Naive thymus-derived CD4-positive, alpha-beta T cell (primary cell): Measurements from ENCODE around the gene ANKHD1. TPM values are rescaled to one million over a fixed set of nuclear protein-coding genes. Genes with fewer than 3 reads are reported as not detected.
"Not testable (repeated sequence)": the region's sequence is repeated elsewhere in the genome, so short reads cannot be mapped to it uniquely, and the experiment has no call there.

ENCODE experiments used
- ATAC-seq: fragments of 150-1000 bp; cut with Tn5 transposase; 2 replicates; pipeline ENCODE4 v1.10.0; 2021; ENCODE audit warnings: mild to moderate bottlenecking, moderate library complexity
- CTCF ChIA-PET: fragments of 350-600 bp; sonication (Branson Sonifier 250); formaldehyde crosslinking; loops from one replicate; lab custom pipeline; 2021; ENCODE audit warnings: antibody characterized with exemption; lab: Charles Lee
- POLR2A ChIA-PET: fragments of 350-600 bp; sonication (Branson Sonifier 250); formaldehyde crosslinking; loops from one replicate; lab custom pipeline; 2021; ENCODE audit warnings: antibody characterized with exemption, inconsistent platforms; lab: Charles Lee
- DNase-seq, 9 donors: peaks; one replicate each; pipeline versions ENCODE4 v3.0.0 to v3.0.0-alpha.2; 2020 to 2022; ENCODE audit warnings: mixed read lengths in 1 of 9
- H3K27ac ChIP-seq: one replicate; pipeline ENCODE4 v1.7.0; 2013; ENCODE audit warnings: mild to moderate bottlenecking, low read depth, low read length, moderate library complexity
- H3K27me3 ChIP-seq, 2 donors: one replicate each; pipeline ENCODE4 v1.7.0; 2013; ENCODE audit warnings: low read length in 2 of 2, mild to moderate bottlenecking in 2 of 2, moderate library complexity in 2 of 2; ENCODE audit not compliant: control insufficient read depth in 2 of 2, insufficient read depth in 2 of 2
- H3K36me3 ChIP-seq, 3 experiments: 1 replicate in 2 of 3; 2 replicates in 1 of 3; pipeline ENCODE4 v1.7.0; 2013; ENCODE audit warnings: low read length in 3 of 3, mild to moderate bottlenecking in 3 of 3, moderate library complexity in 1 of 3; ENCODE audit not compliant: insufficient read depth in 3 of 3, control insufficient read depth in 2 of 3
- H3K4me1 ChIP-seq, 2 donors: one replicate each; pipeline ENCODE4 v1.7.0; 2013; ENCODE audit warnings: low read length in 2 of 2, mild to moderate bottlenecking in 2 of 2, moderate library complexity in 1 of 2; ENCODE audit not compliant: control insufficient read depth in 2 of 2, insufficient read depth in 2 of 2
- H3K4me3 ChIP-seq: 2 replicates; pipeline ENCODE4 v1.7.0; 2013; ENCODE audit warnings: mild to moderate bottlenecking, low read length
- H3K9me3 ChIP-seq, 3 experiments: 1 replicate in 2 of 3; 2 replicates in 1 of 3; pipeline ENCODE4 v1.7.0; 2013; ENCODE audit warnings: low read length in 3 of 3; ENCODE audit not compliant: control insufficient read depth in 2 of 3
- H3K27ac Mint-ChIP-seq, 9 donors: one replicate each; pipeline ENCODE4 v1.8.0; 2020 to 2022; ENCODE audit warnings: mixed read lengths in 9 of 9, mild to moderate bottlenecking in 8 of 9, moderate library complexity in 5 of 9, inconsistent platforms in 2 of 9
- H3K27me3 Mint-ChIP-seq, 5 donors: one replicate each; pipeline ENCODE4 v1.8.0; 2021 to 2022; ENCODE audit warnings: mixed read lengths in 5 of 5, mild to moderate bottlenecking in 1 of 5
- H3K36me3 Mint-ChIP-seq, 5 donors: one replicate each; pipeline ENCODE4 v1.8.0; 2020 to 2022; ENCODE audit warnings: mixed read lengths in 5 of 5, mild to moderate bottlenecking in 3 of 5, inconsistent platforms in 1 of 5
- H3K4me1 Mint-ChIP-seq, 7 donors: one replicate each; pipeline ENCODE4 v1.8.0; 2020 to 2022; ENCODE audit warnings: mixed read lengths in 7 of 7, mild to moderate bottlenecking in 3 of 7, inconsistent platforms in 1 of 7
- H3K4me3 Mint-ChIP-seq, 10 donors: one replicate each; pipeline ENCODE4 v1.8.0; 2020 to 2022; ENCODE audit warnings: mild to moderate bottlenecking in 10 of 10, mixed read lengths in 10 of 10, moderate library complexity in 6 of 10, inconsistent platforms in 2 of 10
- H3K9me3 Mint-ChIP-seq, 11 donors: one replicate each; pipeline ENCODE4 v1.8.0; 2020 to 2022; ENCODE audit warnings: mixed read lengths in 11 of 11, mild to moderate bottlenecking in 4 of 11, inconsistent platforms in 1 of 11, moderate library complexity in 1 of 11
- intact Hi-C, 2 donors: fragments of 100-400 bp; cut with micrococcal nuclease; formaldehyde crosslinking; loops; one replicate each; pipeline ENCODE4 v1.15.1; 2023
- polyA plus RNA-seq, 2 donors: library from polyadenylated mRNA; unstranded; fragments of 300-500 nt; fragmentation: Illumina TruSeq; gene quantifications; one replicate each; pipeline ENCODE4 v1.2.3, GENCODE V29; 2021
- total RNA-seq, 6 experiments: library from RNA in 5 of 6; stranded (reverse) in 5 of 6; gene quantifications; 1 replicate in 5 of 6; 2 replicates in 1 of 6; pipeline ENCODE4 v1.2.3 and lab custom pipeline; 2021 to 2026

ANKHD1 gene
- total and polyA plus RNA-seq, 7 experiments from 2014 or later: 63.1 to 240 (median 203) TPM

GRCh38 chr5:140457368-140457767 is 55.7 kb downstream of the ANKHD1 start:
- intact Hi-C loops, H3K9me3 ChIP-seq, H3K27me3 Mint-ChIP-seq, DNase-seq, CTCF ChIA-PET, ATAC-seq, H3K27ac ChIP-seq, POLR2A ChIA-PET, H3K27me3 ChIP-seq, H3K4me1 Mint-ChIP-seq, H3K4me3 ChIP-seq, H3K27ac Mint-ChIP-seq, H3K4me1 ChIP-seq, H3K4me3 Mint-ChIP-seq: not testable (repeated sequence)
- H3K36me3 ChIP-seq: peaks cover 0 to 20% (median 7%) of the 10 kb centered on the region in 3 experiments
- Mint-ChIP-seq H3K36me3 (peaks cover 8 to 55% (median 35%) of the 10 kb centered on the region in 5 donors), H3K9me3 (peaks cover 0 to 21% (median 0%) of the 10 kb centered on the region in 11 donors)

GRCh38 chr5:140466981-140467742 is 65.5 kb downstream of the ANKHD1 start:
- H3K9me3 Mint-ChIP-seq: no peaks in the 10 kb centered on the region
- H3K27ac Mint-ChIP-seq: peak overlapping the region in 2 of 9 donors; percentile 30 to 49
- ATAC-seq (no peak), DNase-seq (no peak)
- intact Hi-C loops: loop anchor here in 1 of 2 donors (5.0 to 10.0 kb wide), 2 partner anchors 35 to 258 kb away; no protein-coding TSS in a partner anchor
- Histone ChIP-seq H3K4me1 (no peaks in the 10 kb centered on the region), H3K9me3 (no peaks in the 10 kb centered on the region), H3K27me3 (no peaks in the 10 kb centered on the region), H3K36me3 (peaks cover 3 to 26% (median 4%) of the 10 kb centered on the region in 3 experiments), H3K4me3 (no peak overlapping the region), H3K27ac (no peak overlapping the region)
- peaks cover 0 to 23% (median 19%) of the 10 kb centered on the region in 5 donors for H3K36me3 Mint-ChIP-seq
- ChIA-PET POLR2A (no interaction called here), CTCF (no interaction called here)
- H3K4me3 Mint-ChIP-seq: no peak overlapping the region
- peaks cover 0 to 12% (median 3%) of the 10 kb centered on the region in 7 donors for H3K4me1 Mint-ChIP-seq
- H3K27me3 Mint-ChIP-seq: no peaks in the 10 kb centered on the region

DNA sequence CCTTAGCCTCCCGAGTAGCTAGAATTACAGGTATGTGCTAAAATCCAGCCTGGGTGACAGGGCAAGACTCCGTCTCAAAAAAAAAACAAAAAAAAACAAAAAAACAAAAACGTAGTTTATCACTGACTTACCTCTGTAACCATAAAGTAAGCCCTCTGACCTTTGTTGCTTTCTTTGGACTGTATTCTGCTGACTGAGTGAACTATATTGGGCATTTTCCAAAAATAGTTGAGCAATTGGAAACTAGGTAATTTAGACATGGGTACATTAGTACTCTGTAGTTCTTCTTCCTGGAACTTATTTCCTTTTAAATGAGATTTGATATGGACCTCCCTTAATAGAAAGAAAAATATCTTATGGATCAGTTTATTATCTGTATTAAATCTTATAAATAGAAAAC is 66.6 kb downstream of the ANKHD1 start:
- H3K4me3 ChIP-seq: no peak overlapping the region
- Mint-ChIP-seq H3K27me3 (no peaks in the 10 kb centered on the region), H3K4me3 (no peak overlapping the region), H3K36me3 (peaks cover 0 to 22% (median 19%) of the 10 kb centered on the region in 5 donors), H3K9me3 (no peaks in the 10 kb centered on the region), H3K27ac (peak overlapping the region in 2 of 9 donors; percentile 12 to 49), H3K4me1 (peaks cover 0 to 12% (median 3%) of the 10 kb centered on the region in 7 donors)
- intact Hi-C loops: loop anchor here in 1 of 2 donors (5.0 to 10.0 kb wide), 2 partner anchors 34 to 257 kb away; no protein-coding TSS in a partner anchor
- ChIA-PET POLR2A (no interaction called here), CTCF (no interaction called here)
- H3K27ac ChIP-seq: no peak overlapping the region
- no peaks in the 10 kb centered on the region for H3K27me3 ChIP-seq
- H3K9me3 ChIP-seq: no peaks in the 10 kb centered on the region
- ATAC-seq: no peak
- peaks cover 4 to 23% (median 7%) of the 10 kb centered on the region in 3 experiments for H3K36me3 ChIP-seq
- no peak for DNase-seq
- H3K4me1 ChIP-seq: no peaks in the 10 kb centered on the region

DNA sequence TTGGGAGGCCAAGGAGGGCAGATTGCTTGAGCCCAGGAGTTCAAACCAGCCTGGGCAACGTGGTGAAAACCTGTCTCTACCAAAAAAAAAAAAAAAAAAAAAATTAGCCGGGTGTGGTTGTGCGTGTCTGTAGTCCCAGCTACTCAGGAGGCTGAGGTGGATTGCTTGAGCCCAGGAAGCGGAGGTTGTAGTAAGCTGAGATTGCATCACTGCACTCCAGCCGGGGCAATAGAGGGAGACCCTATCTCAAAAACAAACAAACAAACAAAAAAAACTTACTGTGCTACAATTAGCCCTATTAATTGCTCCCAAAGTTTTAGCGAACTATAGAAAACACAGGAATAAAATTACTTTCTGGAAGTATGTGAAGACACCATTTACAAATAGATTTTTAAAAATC is 67.6 kb downstream of the ANKHD1 start:
- Mint-ChIP-seq H3K4me1 (peaks cover 0 to 12% (median 3%) of the 10 kb centered on the region in 7 donors), H3K27ac (peak overlapping the region in 2 of 9 donors; percentile 12 to 82), H3K27me3 (no peaks in the 10 kb centered on the region), H3K4me3 (no peak overlapping the region), H3K36me3 (peaks cover 0 to 28% (median 22%) of the 10 kb centered on the region in 5 donors), H3K9me3 (no peaks in the 10 kb centered on the region)
- H3K36me3 ChIP-seq: peaks cover 4 to 26% (median 7%) of the 10 kb centered on the region in 3 experiments
- no peak for ATAC-seq
- DNase-seq: no peak
- no peak overlapping the region for H3K27ac ChIP-seq
- no peak overlapping the region for H3K4me3 ChIP-seq
- no peaks in the 10 kb centered on the region for H3K9me3 ChIP-seq
- POLR2A ChIA-PET: no interaction called here
- no peaks in the 10 kb centered on the region for H3K27me3 ChIP-seq
- intact Hi-C loops: loop anchor here in 1 of 2 donors (5.0 to 10.0 kb wide), 2 partner anchors 33 to 256 kb away; no protein-coding TSS in a partner anchor
- no peaks in the 10 kb centered on the region for H3K4me1 ChIP-seq
- CTCF ChIA-PET: no interaction called here

GRCh38 chr5:140480310-140481014 is 78.8 kb downstream of the ANKHD1 start:
- H3K36me3 Mint-ChIP-seq: peaks cover 1 to 26% (median 5%) of the 10 kb centered on the region in 5 donors
- DNase-seq (no peak), ATAC-seq (no peak)
- no peaks in the 10 kb centered on the region for H3K9me3 Mint-ChIP-seq
- no peak overlapping the region for H3K4me3 Mint-ChIP-seq
- POLR2A ChIA-PET: no interaction called here
- Histone ChIP-seq H3K27ac (no peak overlapping the region), H3K36me3 (peaks cover 9 to 23% (median 10%) of the 10 kb centered on the region in 3 experiments), H3K4me3 (no peak overlapping the region), H3K27me3 (no peaks in the 10 kb centered on the region), H3K9me3 (no peaks in the 10 kb centered on the region), H3K4me1 (no peaks in the 10 kb centered on the region)
- peaks cover 0 to 12% (median 6%) of the 10 kb centered on the region in 7 donors for H3K4me1 Mint-ChIP-seq
- CTCF ChIA-PET: no interaction called here
- peak overlapping the region in 5 of 9 donors; percentile 9 to 72 (median 56) for H3K27ac Mint-ChIP-seq
- H3K27me3 Mint-ChIP-seq: no peaks in the 10 kb centered on the region
- intact Hi-C loops: loop anchor here in 1 of 2 donors (10.0 kb wide), 1 partner anchor 54 kb away; no protein-coding TSS in a partner anchor

DNA sequence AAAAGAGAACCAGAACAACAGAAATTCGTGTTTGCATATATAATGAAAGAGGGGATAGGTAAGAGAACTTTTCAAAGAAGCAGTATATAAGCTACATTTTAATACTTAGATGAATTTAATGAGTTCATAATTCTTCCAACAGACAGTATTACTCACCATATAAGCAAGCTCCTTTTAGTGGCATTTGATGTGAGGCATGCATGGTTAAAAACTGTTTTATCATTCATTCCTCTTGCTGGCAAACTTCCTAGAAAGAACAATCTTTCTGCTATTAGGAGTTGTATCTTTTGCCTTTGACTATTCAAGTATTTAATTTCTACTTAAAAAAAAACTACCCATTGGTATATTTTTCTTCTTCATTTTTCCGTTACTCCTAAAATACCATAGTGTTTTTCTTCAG is 80.1 kb downstream of the ANKHD1 start:
- H3K36me3 ChIP-seq: peaks cover 14 to 32% (median 16%) of the 10 kb centered on the region in 3 experiments
- ATAC-seq (no peak), DNase-seq (no peak)
- Mint-ChIP-seq H3K27me3 (no peaks in the 10 kb centered on the region), H3K4me3 (no peak overlapping the region), H3K9me3 (no peaks in the 10 kb centered on the region), H3K36me3 (peaks cover 0 to 19% (median 5%) of the 10 kb centered on the region in 5 donors), H3K27ac (peak overlapping the region in 1 of 9 donors; percentile 10), H3K4me1 (peaks cover 0 to 7% (median 6%) of the 10 kb centered on the region in 7 donors)
- CTCF ChIA-PET: no interaction called here
- H3K27me3 ChIP-seq: no peaks in the 10 kb centered on the region
- intact Hi-C loops: loop anchor here in 1 of 2 donors (10.0 kb wide), 1 partner anchor 53 kb away; no protein-coding TSS in a partner anchor
- POLR2A ChIA-PET: no interaction called here
- no peak overlapping the region for H3K27ac ChIP-seq
- H3K9me3 ChIP-seq: no peaks in the 10 kb centered on the region
- H3K4me1 ChIP-seq: no peaks in the 10 kb centered on the region
- no peak overlapping the region for H3K4me3 ChIP-seq
